ENCODE data around the gene FAM222B. TPM values are rescaled to one million over a fixed set of nuclear protein-coding genes. Genes with fewer than 3 reads are reported as not detected.
"Not testable (repeated sequence)": the region's sequence is repeated elsewhere in the genome, so short reads cannot be mapped to it uniquely, and the experiment has no call there.

The FAM222B gene
- total RNA-seq, 1 experiment from 2014 or later = 18.5 TPM

DNA sequence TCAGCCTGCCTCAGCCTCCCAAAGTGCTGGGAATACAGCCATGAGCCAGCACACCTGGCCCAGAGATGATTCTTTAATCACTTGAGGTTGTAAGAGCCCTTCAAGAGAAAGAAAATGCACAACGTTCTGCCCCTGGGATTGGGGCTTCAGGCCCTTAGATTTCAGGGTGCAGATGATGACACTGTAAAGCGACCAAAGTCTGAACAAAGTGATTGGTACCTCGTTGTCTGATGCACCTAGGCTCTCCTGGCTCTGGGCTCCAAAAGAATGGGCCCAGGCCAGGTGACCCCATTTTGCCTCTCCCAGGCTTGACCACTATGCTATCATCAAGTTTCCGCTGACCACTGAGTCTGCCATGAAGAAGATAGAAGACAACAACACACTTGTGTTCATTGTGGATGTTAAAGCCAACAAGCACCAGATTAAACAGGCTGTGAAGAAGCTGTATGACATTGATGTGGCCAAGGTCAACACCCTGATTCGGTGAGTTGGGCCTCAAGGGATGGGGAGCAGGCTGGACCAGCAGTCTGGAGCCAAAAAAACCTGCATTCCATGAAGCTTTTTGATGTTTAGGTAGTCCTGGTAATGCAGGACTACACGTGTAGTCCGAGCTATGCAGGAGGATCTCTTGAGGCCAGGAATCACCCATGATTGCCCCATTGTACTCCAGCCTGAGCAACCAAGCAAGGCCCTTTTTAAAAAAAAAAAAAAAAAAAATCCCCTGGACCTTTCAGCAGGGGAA lies 120.0 kb downstream of the FAM222B start:
- intact Hi-C loops (cut with micrococcal nuclease) = no loop called here
- ChIA-PET POLR2A (interaction anchor here (0.7 to 18.0 kb wide), 10 partner anchors 24 to 228 kb away, joined by 3 to 1135 read pairs (median 14); partner anchors contain the start of genes BLTP2, PHF12, SDF2 and SUPT6H), CTCF (interaction anchor here (0.6 to 9.2 kb wide), 3 partner anchors 25 to 1389 kb away, joined by 3 to 365 read pairs (median 4); partner anchors contain the start of gene TRAF4)
- Mint-ChIP-seq H3K27ac (ENCODE audit: low read depth, unreplicated experiment) (no peak overlapping the region), H3K27me3 (ENCODE audit: insufficient read depth, unreplicated experiment) (no peaks in the 10 kb centered on the region), H3K9me3 (ENCODE audit: unreplicated experiment) (no peaks in the 10 kb centered on the region), H3K36me3 (ENCODE audit: insufficient read depth, unreplicated experiment) (peaks cover 81% of the 10 kb centered on the region), H3K4me1 (ENCODE audit: insufficient read depth, unreplicated experiment) (peaks cover 30% of the 10 kb centered on the region), H3K4me3 (ENCODE audit: unreplicated experiment) (peak overlapping the region; percentile 91)
- DNase-seq (ENCODE audit: unreplicated experiment) = no peak
- TF ChIP-seq, protein P1, sequence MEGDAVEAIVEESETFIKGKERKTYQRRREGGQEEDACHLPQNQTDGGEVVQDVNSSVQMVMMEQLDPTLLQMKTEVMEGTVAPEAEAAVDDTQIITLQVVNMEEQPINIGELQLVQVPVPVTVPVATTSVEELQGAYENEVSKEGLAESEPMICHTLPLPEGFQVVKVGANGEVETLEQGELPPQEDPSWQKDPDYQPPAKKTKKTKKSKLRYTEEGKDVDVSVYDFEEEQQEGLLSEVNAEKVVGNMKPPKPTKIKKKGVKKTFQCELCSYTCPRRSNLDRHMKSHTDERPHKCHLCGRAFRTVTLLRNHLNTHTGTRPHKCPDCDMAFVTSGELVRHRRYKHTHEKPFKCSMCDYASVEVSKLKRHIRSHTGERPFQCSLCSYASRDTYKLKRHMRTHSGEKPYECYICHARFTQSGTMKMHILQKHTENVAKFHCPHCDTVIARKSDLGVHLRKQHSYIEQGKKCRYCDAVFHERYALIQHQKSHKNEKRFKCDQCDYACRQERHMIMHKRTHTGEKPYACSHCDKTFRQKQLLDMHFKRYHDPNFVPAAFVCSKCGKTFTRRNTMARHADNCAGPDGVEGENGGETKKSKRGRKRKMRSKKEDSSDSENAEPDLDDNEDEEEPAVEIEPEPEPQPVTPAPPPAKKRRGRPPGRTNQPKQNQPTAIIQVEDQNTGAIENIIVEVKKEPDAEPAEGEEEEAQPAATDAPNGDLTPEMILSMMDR (IDR thresholded peaks at IDR 0.05; ENCODE audit: unreplicated experiment) = no peak
- no TSS peak for BruUV-seq (replicated peaks)

DNA sequence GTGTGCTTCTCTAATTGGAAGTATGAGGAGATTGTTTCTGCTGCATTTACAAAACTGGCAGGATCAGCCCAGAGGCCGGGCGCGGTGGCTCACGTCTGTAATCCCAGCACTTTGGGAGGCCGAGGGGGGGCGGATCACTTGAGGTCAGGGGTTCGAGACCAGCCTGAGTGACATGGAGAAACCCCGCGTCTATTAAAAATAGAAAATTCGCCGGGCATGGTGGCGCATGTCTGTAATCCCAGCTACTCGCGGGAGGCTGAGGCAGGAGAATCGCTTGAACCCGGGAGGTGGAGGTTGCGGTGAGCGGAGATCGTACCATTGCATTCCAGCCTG lies 121.6 kb downstream of the FAM222B start:
- peak overlapping the region; percentile 97 for H3K27ac Mint-ChIP-seq (ENCODE audit: low read depth, unreplicated experiment)
- H3K27me3 Mint-ChIP-seq (ENCODE audit: insufficient read depth, unreplicated experiment); intact Hi-C loops (cut with micrococcal nuclease); H3K9me3 Mint-ChIP-seq (ENCODE audit: unreplicated experiment); DNase-seq (ENCODE audit: unreplicated experiment); BruUV-seq (replicated peaks): not testable (repeated sequence)
- ChIA-PET CTCF (interaction anchor here (0.6 to 9.2 kb wide), 6 partner anchors 22 to 231 kb away, joined by 3 to 365 read pairs (median 4); partner anchors contain the start of gene TRAF4), POLR2A (interaction anchor here (0.6 to 18.0 kb wide), 14 partner anchors 10 to 672 kb away, joined by 3 to 1135 read pairs (median 12); partner anchors contain the start of genes BLTP2, FLOT2, PHF12 and PIGS)
- H3K4me3 Mint-ChIP-seq (ENCODE audit: unreplicated experiment) = peak overlapping the region; percentile 91
- H3K4me1 Mint-ChIP-seq (ENCODE audit: insufficient read depth, unreplicated experiment) = peaks cover 26% of the 10 kb centered on the region
- peaks cover 69% of the 10 kb centered on the region for H3K36me3 Mint-ChIP-seq (ENCODE audit: insufficient read depth, unreplicated experiment)

DNA sequence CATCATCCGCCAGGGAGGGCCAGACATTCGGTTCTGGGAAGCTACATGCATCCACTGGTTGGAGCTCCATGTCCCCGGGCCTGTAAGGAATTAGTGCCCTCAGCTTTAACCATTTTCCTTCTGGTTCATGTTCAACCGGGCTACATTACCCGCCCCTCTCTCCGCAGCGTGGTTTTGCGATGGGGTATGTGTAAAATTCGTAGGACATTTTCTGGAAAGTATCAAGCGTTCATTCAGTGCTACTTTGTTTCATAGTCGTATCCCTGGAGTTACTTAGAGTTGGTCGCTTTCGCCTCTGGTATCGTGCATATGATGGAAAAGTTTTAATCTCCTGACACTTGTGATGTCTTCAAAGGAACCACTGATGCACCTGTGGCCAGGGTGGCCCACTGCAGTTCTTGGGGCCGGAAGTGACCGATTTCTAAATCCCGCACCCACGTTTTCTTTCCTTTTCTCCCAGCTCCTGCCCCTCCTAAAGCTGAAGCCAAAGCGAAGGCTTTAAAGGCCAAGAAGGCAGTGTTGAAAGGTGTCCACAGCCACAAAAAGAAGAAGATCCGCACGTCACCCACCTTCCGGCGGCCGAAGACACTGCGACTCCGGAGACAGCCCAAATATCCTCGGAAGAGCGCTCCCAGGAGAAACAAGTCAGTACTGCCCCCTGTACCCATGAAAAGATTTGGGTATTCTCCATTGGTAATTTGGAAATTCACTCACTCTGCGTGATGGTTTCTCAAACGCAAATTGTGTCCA lies 122.2 kb downstream of the FAM222B start:
- TSS peak; percentile 79 for BruUV-seq (replicated peaks)
- H3K27ac Mint-ChIP-seq (ENCODE audit: low read depth, unreplicated experiment) = peak overlapping the region; percentile 97
- no peaks in the 10 kb centered on the region for H3K9me3 Mint-ChIP-seq (ENCODE audit: unreplicated experiment)
- H3K4me3 Mint-ChIP-seq (ENCODE audit: unreplicated experiment) = peak overlapping the region; percentile 91
- ChIA-PET POLR2A (interaction anchor here (0.6 to 18.0 kb wide), 29 partner anchors 8 to 673 kb away, joined by 3 to 1135 read pairs (median 7); partner anchors contain the start of genes BLTP2, FAM222B, FLOT2 and NEK8), CTCF (interaction anchor here (0.7 to 9.2 kb wide), 7 partner anchors 21 to 86 kb away, joined by 3 to 365 read pairs (median 4); partner anchors contain the start of gene TRAF4)
- no peak for DNase-seq (ENCODE audit: unreplicated experiment)
- intact Hi-C loops (cut with micrococcal nuclease) = no loop called here
- H3K4me1 Mint-ChIP-seq (ENCODE audit: insufficient read depth, unreplicated experiment) = peaks cover 32% of the 10 kb centered on the region
- peaks cover 65% of the 10 kb centered on the region for H3K36me3 Mint-ChIP-seq (ENCODE audit: insufficient read depth, unreplicated experiment)
- no peaks in the 10 kb centered on the region for H3K27me3 Mint-ChIP-seq (ENCODE audit: insufficient read depth, unreplicated experiment)
- TF ChIP-seq, protein P1 (IDR thresholded peaks at IDR 0.05; ENCODE audit: unreplicated experiment) = no peak

DNA sequence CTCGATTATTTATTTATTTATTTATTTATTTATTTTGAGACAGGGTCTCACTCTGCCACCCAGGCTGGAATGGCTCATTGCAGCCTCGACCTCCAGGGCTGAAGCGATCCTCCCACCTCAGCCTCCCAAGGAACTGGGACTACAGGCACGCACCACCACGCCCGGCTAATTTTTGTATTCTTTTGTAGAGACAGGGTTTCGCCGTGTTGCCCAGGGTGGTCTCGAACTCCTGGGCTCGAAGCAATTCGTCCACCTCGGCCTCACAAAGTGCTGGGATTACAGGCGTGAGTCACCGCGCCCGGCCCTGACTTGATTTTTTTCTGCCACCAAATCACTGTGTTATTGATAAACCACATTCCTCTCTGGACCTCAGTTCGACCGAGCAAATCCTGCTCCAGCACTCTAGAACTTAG lies 123.6 kb downstream of the FAM222B start:
- Mint-ChIP-seq H3K9me3 (ENCODE audit: unreplicated experiment) (no peaks in the 10 kb centered on the region), H3K4me1 (ENCODE audit: insufficient read depth, unreplicated experiment) (peaks cover 31% of the 10 kb centered on the region), H3K27ac (ENCODE audit: low read depth, unreplicated experiment) (peak overlapping the region; percentile 97), H3K27me3 (ENCODE audit: insufficient read depth, unreplicated experiment) (no peaks in the 10 kb centered on the region), H3K36me3 (ENCODE audit: insufficient read depth, unreplicated experiment) (peaks cover 65% of the 10 kb centered on the region), H3K4me3 (ENCODE audit: unreplicated experiment) (peak overlapping the region; percentile 91)
- TF ChIP-seq, protein P1 (IDR thresholded peaks at IDR 0.05; ENCODE audit: unreplicated experiment) = no peak
- POLR2A ChIA-PET = interaction anchor here (0.6 to 18.0 kb wide), 30 partner anchors 8 to 460 kb away, joined by 3 to 1135 read pairs (median 6); partner anchors contain the start of genes BLTP2, DHRS13, FAM222B and FLOT2
- CTCF ChIA-PET = interaction anchor here (0.7 to 1.4 kb wide), 5 partner anchors 30 to 393 kb away, joined by 3 to 8 read pairs (median 3); no protein-coding TSS in a partner anchor
- DNase-seq (ENCODE audit: unreplicated experiment) = no peak
- intact Hi-C loops (cut with micrococcal nuclease) = loop anchor here (2.0 kb wide), 1 partner anchor 72 kb away; no protein-coding TSS in a partner anchor
- BruUV-seq (replicated peaks) = no TSS peak

Measured in MCF 10A (cell line).